ENCODE data around the gene PRKD2.
"Not testable (repeated sequence)": the region's sequence is repeated elsewhere in the genome, so short reads cannot be mapped to it uniquely, and the experiment has no call there.

The PRKD2 gene

GRCh38 chr19:46634045-46634655 is 82.8 kb downstream of the PRKD2 start:
- peak; percentile 85 to 93 (median 93) for DNase-seq (ENCODE audit: low read depth in 3 of 3)

- DNase-seq (ENCODE audit: low read depth in 3 of 3), result no peak
Observed at GRCh38 chr19:46633130-46633529, 83.8 kb downstream of the PRKD2 start.

- DNase-seq (ENCODE audit: low read depth in 3 of 3), result no peak
Observed at GRCh38 chr19:46631481-46631880, 85.4 kb downstream of the PRKD2 start.

- no peak for DNase-seq (ENCODE audit: low read depth in 3 of 3)
Observed at GRCh38 chr19:46630586-46631205, 86.2 kb downstream of the PRKD2 start.

GRCh38 chr19:46629546-46630025 is 87.3 kb downstream of the PRKD2 start:
- no peak for DNase-seq (ENCODE audit: low read depth in 3 of 3)

GRCh38 chr19:46628970-46629369 is 87.9 kb downstream of the PRKD2 start:
- not testable (repeated sequence) for DNase-seq (ENCODE audit: low read depth in 3 of 3)

GRCh38 chr19:46626446-46626845 is 90.5 kb downstream of the PRKD2 start:
- no peak for DNase-seq (ENCODE audit: low read depth in 3 of 3)

GRCh38 chr19:46625731-46626130 is 91.2 kb downstream of the PRKD2 start:
- no peak for DNase-seq (ENCODE audit: low read depth in 3 of 3)

GRCh38 chr19:46624958-46625661 is 91.8 kb downstream of the PRKD2 start, which contains the start of gene PTGIR:
Gene PTGIR (minus strand): TSS chr19:46625089. CDS start chr19:46624225, 864 bp downstream.
- DNase-seq (ENCODE audit: low read depth in 3 of 3), result no peak
